Purkinje cell (primary cell): ENCODE results near the gene CNTFR. TPM values are rescaled to one million over a fixed set of nuclear protein-coding genes. Genes with fewer than 3 reads are reported as not detected.

Experiments
- polyA plus RNA-seq: library from polyadenylated mRNA; unstranded; fragments of >200 nt; fragmentation: Nextera tagmentation; gene quantifications from 2 replicates; pipeline ENCODE4 v1.2.1, GENCODE V29; 2014

Gene CNTFR, protein sequence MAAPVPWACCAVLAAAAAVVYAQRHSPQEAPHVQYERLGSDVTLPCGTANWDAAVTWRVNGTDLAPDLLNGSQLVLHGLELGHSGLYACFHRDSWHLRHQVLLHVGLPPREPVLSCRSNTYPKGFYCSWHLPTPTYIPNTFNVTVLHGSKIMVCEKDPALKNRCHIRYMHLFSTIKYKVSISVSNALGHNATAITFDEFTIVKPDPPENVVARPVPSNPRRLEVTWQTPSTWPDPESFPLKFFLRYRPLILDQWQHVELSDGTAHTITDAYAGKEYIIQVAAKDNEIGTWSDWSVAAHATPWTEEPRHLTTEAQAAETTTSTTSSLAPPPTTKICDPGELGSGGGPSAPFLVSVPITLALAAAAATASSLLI
- polyA plus RNA-seq: 0.66 and 3.7 TPM in 2 replicates

DNA sequence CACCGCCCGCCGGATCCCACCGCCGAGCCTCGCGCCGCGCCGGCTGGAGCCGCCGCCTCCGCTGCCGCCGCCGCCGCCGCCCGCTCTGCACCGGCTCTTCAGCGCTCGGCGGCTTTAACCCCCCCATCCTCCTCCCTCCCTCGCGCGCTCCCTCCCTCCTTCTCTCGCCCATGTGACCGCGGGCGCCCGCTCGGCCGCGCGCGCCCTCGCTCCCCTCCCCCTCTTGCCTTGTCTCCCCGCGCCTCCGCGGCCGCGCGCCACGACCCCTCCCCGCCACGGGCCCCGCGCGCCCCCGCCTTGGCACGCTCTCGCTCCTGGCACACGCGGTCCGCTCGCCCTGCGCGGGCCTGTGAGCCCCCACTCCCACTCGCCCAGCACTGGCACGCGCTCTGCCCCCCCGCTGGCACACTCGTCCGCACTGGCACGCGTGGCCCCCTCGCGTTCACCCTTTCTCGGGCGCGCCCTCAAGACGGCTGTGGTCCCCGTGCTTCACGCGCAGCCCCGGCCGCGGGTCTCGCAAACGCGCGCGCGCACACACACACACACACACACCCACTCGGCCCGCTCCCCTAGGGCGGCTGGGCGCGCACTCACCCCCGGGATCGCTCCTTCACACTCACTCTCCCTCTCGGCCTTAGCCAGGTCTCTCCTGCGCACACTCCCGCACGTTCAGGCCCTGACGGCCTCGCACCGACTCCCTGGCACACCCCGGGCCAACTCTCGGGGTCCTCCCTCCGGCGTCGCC, at the start of gene CNTFR:
Gene CNTFR, minus strand, starts transcription at position 89 of the 745 bp plus-strand sequence. CDS start 20,743 bp downstream, outside the sequence.

DNA sequence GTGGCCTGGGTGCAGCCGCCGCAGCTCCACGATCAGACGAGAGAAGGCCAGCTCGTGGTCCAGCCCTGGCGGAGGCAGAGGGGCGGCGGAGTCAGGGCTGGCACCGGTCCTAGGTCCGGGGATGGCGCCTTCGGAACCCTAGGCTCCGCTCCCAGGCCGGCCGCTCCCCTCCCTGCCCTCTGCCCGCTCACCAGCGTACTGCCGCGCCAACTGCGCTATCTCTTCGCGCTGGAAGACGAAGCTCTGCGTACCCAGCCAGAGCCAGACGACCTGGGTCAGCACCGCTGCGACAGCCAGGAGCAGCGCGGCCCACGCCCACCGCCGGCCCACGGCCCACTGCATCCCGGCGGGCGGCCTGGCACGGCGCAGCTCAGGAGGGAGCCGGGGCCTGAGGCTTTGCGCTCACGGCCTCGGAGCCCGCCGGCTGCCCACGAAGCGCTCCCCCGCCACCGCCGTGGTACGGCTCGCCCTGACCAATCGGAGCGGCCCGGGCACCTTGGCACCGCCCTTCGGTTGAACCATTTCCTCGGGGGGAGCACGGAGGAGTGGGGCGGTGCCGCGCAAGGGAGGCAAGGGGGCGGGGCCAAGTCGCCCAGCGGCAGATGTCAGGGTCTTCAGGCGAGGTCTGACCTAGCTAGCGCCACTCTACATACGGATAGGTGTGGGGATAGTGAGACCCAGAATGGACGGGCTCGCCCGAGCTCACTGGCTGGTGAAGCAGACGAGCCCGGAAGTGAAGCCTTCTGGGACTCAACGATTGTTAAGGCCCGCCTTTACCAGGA, 48.0 kb upstream of the CNTFR start, which contains the start of gene SIGMAR1:
Gene SIGMAR1, minus strand, starts transcription at position 432 of the 782 bp plus-strand sequence. Its CDS starts 90 bp downstream, at position 342.

DNA sequence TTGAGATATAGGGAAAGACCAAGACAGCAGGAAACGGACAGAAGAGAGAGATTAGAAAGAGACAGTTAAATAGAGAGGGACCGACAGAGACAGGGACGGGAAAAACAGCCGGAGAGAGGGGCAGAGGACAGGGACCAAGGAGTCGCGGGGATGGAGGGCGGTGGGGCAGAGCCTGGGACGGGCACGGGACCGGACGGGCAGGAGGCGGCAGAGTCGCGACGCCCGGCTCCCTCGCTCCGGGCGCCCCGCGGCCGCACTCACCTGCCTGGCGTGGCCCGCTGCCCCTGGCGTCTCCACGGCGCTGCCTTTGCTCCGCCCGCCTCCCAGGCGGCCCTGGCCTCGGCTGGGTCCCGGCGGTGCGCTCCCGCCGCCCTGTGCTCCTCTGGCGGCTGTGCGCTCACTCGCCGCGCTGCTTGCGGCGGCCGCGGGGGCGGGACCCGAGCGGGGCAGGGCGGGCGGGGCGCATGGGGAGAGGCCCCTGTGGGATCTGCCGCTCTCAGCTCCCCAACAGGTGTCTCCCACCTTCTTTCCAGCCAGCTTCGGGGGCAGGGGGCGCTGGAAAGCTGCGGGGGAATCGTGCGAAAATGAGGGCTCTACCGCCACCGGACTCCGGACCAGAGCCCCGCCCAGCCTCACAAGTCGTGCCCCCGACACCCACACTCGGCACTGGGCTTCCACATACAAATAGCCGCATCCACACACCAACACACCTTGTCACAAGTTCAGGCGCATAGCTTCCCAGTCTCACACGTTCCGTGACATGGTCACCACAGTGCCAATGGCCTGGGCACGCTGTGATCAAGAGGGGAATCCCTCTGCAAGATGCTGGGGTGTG, 39.3 kb upstream of the CNTFR start, which contains the start of gene ARID3C:
Gene ARID3C, minus strand, starts transcription at position 411 of the 835 bp plus-strand sequence. CDS start 1,052 bp downstream, outside the sequence.

DNA sequence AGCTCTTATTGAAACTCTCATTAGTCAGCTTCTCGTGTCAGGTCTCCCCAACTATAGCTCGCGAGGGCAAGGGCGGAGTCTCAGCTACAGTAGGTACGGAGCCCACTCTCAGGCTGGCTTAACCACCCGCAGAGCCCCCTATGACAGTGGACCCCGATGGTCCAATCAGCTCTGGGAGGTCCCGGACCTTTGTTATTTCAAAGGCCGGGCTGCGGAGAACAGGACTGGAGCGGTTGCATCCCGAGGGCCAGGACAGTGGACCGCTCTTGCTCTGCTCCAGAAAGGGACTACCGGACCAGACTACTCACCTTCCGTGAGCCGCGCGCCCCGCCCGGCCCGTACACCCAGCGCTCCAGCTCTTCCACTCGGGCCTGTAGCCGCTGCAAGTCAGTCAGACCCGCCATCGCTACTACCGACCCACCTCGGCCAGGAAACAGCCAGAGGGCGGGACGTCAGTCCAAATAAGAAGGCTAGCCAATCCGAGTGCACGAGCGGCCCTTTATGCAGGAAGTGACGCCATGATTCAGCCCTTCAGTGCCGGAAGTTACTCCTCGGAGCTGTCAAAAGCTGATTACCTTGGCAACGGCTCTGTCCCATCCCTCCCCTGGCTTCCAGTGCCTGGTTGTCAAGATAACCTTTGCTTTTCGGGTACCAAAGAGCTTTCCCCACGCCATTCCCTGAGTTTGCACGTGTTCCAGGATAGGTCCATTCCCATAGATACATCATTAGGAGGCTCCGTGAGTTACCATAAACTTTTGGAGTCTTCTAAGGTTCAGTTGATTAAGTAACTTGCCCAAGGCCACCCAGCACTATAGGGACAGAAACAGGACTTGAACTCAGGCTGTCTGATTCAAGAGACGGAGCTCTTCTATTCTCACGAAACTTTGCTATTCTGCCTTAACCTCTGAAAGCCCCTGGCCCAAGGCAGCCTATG, 30.8 kb upstream of the CNTFR start, which contains the start of gene DCTN3:
Gene DCTN3, minus strand, starts transcription at position 435 of the 934 bp plus-strand sequence. Its CDS starts 31 bp downstream, at position 404.

DNA sequence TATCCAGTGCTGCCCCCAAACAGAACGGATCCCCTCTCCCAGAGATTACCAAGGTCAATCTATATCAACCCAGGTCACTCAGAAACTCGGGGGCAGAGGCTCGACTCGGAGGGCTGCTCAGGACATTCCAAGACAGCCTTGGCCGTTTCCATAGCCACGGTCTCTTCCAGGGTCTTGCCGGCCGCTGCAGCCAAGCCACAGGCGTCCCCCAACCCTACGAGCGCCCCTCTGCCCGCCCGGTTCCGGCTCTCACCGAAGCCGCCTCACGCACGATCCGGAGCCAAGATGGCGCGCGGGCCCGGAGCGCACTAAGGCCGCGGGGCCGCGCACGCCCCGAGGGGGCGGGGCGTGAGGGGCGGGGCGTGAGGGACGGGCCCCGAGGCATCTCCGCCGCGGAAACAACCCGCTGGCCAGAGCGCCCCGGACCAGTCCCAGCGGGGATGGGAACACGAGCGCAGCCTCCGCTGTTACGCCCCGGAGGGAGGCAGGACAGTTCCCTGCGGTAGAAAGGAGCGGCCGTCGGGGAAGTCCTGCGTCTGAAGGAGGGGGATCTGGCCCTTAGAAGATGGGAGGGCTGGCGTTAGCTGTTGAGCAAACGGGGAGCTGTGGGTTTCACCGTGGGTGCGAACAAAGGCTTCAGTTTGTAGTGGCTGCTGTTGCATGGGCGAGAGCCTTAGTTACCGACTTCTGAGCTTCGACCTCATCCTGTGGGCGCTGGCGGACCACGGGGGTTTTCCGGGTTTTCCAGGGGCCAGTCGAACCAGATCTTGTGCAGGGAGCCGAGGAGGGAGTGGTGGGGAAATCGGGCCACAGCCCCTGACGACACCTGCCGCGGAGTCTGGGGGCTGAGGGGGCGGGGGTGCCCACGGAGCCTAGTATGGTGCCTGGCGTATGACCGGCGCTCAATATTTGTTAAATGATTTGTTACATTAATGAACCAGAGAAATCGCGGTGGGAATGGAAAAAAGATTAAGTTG, 22.6 kb upstream of the CNTFR start, which contains the start of gene RPP25L:
Gene RPP25L, minus strand, starts transcription at position 287 of the 977 bp plus-strand sequence. CDS start 801 bp downstream, outside the sequence.

DNA sequence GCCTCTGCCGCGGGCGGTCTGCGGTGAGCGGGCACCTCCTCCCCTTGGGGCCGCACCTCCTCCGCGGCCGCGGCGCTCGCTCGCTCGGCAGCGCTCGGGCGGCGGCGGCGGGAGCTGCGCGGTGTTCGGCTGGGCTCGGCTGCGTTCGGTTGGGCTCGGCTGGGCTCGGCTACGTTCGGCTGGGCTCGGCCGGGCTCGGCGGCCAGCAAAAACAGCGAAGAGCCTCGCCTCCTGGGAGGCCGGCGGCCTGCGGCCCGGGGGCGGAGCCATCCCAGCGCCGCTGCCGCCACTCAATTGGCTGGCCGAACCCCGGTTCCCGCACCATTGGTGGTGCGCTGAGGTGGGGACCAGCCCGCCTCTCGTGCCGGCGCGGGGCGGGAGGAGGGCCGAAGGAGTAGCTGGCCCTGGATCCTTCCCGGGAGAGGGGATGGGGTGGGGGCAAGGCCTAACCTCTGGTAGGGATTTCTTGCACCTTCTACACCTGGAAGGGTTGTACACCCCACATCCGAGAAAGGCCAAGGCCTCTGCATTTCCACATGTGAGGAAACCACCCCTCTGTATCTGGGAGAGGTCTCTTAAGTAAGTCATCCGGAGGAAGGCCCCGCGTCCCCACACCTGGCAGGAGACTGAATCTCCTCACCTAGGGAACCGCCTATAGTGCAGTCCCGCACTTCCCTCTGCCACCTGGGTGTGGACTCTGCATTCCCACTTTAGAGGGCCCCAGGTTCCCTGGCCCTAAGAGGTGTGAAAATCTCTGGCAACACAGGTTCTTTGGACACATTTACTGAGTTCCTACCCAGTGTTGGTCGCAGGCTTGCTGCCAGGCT, 66.3 kb downstream of the CNTFR start, which contains the start of gene ENHO:
Gene ENHO, minus strand, starts transcription at position 20 of the 827 bp plus-strand sequence. CDS start 1,295 bp downstream, outside the sequence.

Other genes with a start within 250 kb of the CNTFR start
- 1.4 and 1.7 TPM in 2 replicates for gene MYORG, start 212.8 kb downstream of the CNTFR start, polyA plus RNA-seq
- gene FAM219A, start 131.2 kb downstream of the CNTFR start, polyA plus RNA-seq: 9.8 and 13.3 TPM in 2 replicates
- 2.1 TPM in 1 of 2 replicates, not detected in the other for gene DNAI1, start 130.9 kb downstream of the CNTFR start, polyA plus RNA-seq
- 6.1 and 15.2 TPM in 2 replicates for gene ENHO, start 66.7 kb downstream of the CNTFR start, polyA plus RNA-seq
- gene RPP25L, start 22.4 kb upstream of the CNTFR start, polyA plus RNA-seq: 22.5 and 39.7 TPM in 2 replicates
- 153 and 180 TPM in 2 replicates for gene DCTN3, start 30.8 kb upstream of the CNTFR start, polyA plus RNA-seq
- not detected in 2 replicates for gene ARID3C, start 39.3 kb upstream of the CNTFR start, polyA plus RNA-seq
- 16.3 and 28.8 TPM in 2 replicates for gene SIGMAR1, start 48.1 kb upstream of the CNTFR start, polyA plus RNA-seq
- gene GALT, start 57.0 kb upstream of the CNTFR start, polyA plus RNA-seq: 23.9 and 40.7 TPM in 2 replicates
- 0.43 and 2.5 TPM in 2 replicates for gene IL11RA, start 62.5 kb upstream of the CNTFR start, polyA plus RNA-seq
- 0.66 TPM in 1 of 2 replicates, not detected in the other for gene CCL27, start 72.9 kb upstream of the CNTFR start, polyA plus RNA-seq
- gene CCL19, start 101.6 kb upstream of the CNTFR start, polyA plus RNA-seq: not detected in 2 replicates
- gene CCL21, start 120.4 kb upstream of the CNTFR start, polyA plus RNA-seq: not detected in 2 replicates